ENCODE measurements around the gene FBXW2. TPM values are rescaled to one million over a fixed set of nuclear protein-coding genes. Genes with fewer than 3 reads are reported as not detected.

The FBXW2 gene
- total RNA-seq, 2 donors from 2014 or later: 16.6 to 19.1 TPM

DNA sequence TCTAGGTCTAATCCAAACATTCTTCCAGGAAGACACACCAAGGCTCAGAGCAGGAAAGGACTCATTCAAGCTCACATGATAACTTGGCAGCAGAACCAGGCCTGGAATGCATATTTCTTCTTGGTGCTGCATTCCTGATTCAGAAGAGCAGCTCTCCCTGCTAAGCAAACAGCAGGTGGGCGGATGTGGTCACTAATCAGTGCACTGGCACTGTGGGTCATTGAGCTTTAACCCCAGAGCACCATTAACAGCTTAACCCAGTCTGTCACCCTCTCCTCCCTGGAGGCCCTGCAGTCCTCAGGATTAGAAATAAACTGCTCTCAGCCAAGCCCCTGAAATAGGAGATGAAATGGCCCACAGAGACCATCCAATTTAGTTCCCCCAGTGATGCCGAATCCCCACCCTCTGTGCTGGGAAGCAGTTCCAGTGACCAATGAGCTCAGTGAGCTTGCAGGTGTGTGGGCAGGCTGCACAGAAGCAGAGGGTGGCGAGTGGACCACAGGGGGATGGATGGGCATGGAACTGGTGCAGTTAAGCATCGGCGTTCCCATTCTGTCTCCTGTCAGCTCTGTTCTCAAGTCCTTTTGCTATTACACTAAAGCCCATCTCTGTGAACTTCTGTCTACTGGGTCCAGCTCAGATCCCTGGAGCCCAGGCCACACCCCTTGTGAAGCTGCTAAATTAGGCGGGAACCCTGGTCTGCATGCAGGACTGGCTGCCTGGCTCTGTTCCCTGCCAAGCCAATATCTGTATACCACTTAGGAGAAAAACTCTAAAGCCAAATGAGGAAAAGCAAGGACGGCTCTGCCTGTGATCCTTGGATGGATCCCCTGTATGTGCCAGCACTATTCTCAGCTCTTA, 62.3 kb downstream of the FBXW2 start:
- WGBS, 2 donors: 71 to 74% methylated on average over 6 to 7 of the region's 7 CpGs
- no peaks in the 10 kb centered on the region for H3K36me3 ChIP-seq (replicated peaks in 1 of 2; ENCODE audit: insufficient read depth in 1 of 2, low read depth in 2 of 2)
- intact Hi-C loops (cut with DNase I): no loop called here
- H3K9me3 ChIP-seq: no peaks in the 10 kb centered on the region
- H3K27ac ChIP-seq: no peak overlapping the region
- peaks cover 27% of the 10 kb centered on the region for H3K4me1 ChIP-seq
- DNase-seq (peak in 3 of 4 donors; percentile 40 to 55 (median 43)), ATAC-seq (peak; percentile 22)
- TF ChIP-seq POLR2A (IDR thresholded peaks at IDR 0.05): no peak
- TF ChIP-seq, protein P1, sequence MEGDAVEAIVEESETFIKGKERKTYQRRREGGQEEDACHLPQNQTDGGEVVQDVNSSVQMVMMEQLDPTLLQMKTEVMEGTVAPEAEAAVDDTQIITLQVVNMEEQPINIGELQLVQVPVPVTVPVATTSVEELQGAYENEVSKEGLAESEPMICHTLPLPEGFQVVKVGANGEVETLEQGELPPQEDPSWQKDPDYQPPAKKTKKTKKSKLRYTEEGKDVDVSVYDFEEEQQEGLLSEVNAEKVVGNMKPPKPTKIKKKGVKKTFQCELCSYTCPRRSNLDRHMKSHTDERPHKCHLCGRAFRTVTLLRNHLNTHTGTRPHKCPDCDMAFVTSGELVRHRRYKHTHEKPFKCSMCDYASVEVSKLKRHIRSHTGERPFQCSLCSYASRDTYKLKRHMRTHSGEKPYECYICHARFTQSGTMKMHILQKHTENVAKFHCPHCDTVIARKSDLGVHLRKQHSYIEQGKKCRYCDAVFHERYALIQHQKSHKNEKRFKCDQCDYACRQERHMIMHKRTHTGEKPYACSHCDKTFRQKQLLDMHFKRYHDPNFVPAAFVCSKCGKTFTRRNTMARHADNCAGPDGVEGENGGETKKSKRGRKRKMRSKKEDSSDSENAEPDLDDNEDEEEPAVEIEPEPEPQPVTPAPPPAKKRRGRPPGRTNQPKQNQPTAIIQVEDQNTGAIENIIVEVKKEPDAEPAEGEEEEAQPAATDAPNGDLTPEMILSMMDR (IDR thresholded peaks at IDR 0.05): no peak
- H3K27me3 ChIP-seq: no peaks in the 10 kb centered on the region
- H3K4me3 ChIP-seq: no peak overlapping the region

DNA sequence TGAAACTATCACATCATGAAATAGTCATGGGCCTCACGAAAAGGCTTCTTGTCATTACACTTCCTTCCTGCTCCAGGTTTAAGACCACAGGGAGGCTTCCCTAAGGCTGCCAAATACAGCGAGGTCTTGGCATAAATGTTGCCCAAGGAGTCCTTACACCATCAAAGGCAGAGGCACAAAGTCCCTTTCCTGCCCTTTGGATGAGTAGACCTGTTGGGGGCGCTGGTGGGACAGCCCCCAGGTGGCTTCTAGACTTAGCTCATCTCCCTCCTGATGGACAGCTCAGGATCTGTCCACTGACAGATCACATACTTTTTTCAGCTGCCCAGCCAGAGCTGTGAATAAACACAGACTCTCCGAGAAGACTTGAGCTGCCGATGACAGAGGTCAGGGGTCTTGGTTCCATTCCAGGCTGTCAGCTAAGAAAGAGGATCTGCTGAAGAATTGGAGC, 63.4 kb downstream of the FBXW2 start:
- Histone ChIP-seq H3K27ac (no peak overlapping the region), H3K36me3 (replicated peaks in 1 of 2; ENCODE audit: insufficient read depth in 1 of 2, low read depth in 2 of 2) (no peaks in the 10 kb centered on the region)

DNA sequence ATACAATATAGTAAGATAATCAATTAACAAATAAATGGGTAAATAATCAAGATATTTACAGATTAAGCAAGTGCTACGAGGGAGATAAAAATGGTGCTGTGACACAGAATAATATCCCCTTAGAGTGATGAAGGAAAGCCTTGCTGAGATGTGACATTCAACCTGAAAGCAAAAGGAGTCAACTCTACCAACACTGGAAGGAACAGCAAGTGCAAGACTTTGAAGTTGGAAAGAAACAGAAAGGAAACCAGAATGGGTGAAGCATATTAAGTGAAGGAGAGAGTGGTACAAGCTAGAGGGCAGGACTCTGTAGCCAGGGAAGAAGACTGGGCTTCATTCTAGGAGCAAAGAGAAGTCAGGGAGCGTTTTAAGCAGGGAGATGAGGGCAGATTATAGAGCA, 66.7 kb downstream of the FBXW2 start:
- ATAC-seq (no peak), DNase-seq (no peak)
- Histone ChIP-seq H3K9me3 (no peaks in the 10 kb centered on the region), H3K27ac (no peak overlapping the region), H3K4me3 (no peak overlapping the region), H3K36me3 (replicated peaks in 1 of 2; ENCODE audit: insufficient read depth in 1 of 2, low read depth in 2 of 2) (no peaks in the 10 kb centered on the region), H3K27me3 (no peaks in the 10 kb centered on the region), H3K4me1 (no peaks in the 10 kb centered on the region)
- intact Hi-C loops (cut with DNase I): loop anchor here (10.0 kb wide), 1 partner anchor 112 kb away; no protein-coding TSS in a partner anchor
- TF ChIP-seq, protein P1 (IDR thresholded peaks at IDR 0.05): no peak
- no peak for TF ChIP-seq POLR2A (IDR thresholded peaks at IDR 0.05)
- 63 to 69% methylated on average over 2 of the region's 2 CpGs for WGBS, 2 donors

More for the DNA sequence above, 63.4 kb downstream of the FBXW2 start:
- Histone ChIP-seq H3K9me3 (no peaks in the 10 kb centered on the region), H3K4me3 (no peak overlapping the region), H3K27me3 (no peaks in the 10 kb centered on the region), H3K4me1 (peaks cover 17% of the 10 kb centered on the region)
- 60 to 72% methylated on average over 3 to 5 of the region's 5 CpGs for WGBS, 2 donors
- no peak for ATAC-seq
- no peak for DNase-seq
- TF ChIP-seq, protein P1 (IDR thresholded peaks at IDR 0.05): no peak
- TF ChIP-seq POLR2A (IDR thresholded peaks at IDR 0.05): no peak
- intact Hi-C loops (cut with DNase I): loop anchor here (10.0 kb wide), 1 partner anchor 115 kb away; no protein-coding TSS in a partner anchor

DNA sequence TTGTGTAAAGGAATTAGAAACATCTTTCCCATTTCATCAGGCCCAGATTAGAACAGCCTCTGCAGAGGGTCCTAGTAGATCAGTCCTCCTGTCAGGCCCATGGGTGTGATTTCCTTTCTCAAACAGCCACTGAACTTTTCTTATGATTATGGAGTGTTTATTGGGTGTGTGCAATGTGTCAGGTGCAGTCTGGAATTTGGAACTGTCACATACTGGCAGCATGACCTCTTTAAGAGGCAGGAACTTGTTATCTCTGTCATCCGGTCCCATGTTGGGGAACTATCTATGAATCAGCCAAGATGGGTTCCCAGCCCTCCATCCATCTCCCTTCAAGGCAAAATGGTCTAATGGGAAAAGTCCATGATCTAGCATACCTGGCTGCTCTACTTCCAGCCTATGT, 67.3 kb downstream of the FBXW2 start:
- intact Hi-C loops (cut with DNase I): loop anchor here (10.0 kb wide), 1 partner anchor 111 kb away; no protein-coding TSS in a partner anchor
- no peaks in the 10 kb centered on the region for H3K4me1 ChIP-seq
- WGBS, 2 donors: 32 to 60% methylated on average over 1 of the region's 1 CpG
- DNase-seq: no peak
- H3K9me3 ChIP-seq: no peaks in the 10 kb centered on the region
- no peak overlapping the region for H3K4me3 ChIP-seq
- H3K36me3 ChIP-seq (replicated peaks in 1 of 2; ENCODE audit: insufficient read depth in 1 of 2, low read depth in 2 of 2): no peaks in the 10 kb centered on the region
- TF ChIP-seq, protein P1 (IDR thresholded peaks at IDR 0.05): no peak
- no peak for TF ChIP-seq POLR2A (IDR thresholded peaks at IDR 0.05)
- no peaks in the 10 kb centered on the region for H3K27me3 ChIP-seq
- ATAC-seq: no peak
- H3K27ac ChIP-seq: no peak overlapping the region
